Lower leg skin (tissue), 4 donors: ENCODE measurements around the gene DYNLRB1. TPM values are rescaled to one million over a fixed set of nuclear protein-coding genes. Genes with fewer than 3 reads are reported as not detected.

Experiments used
- DNase-seq, 2 donors: peaks; one replicate each; pipeline ENCODE4 v3.0.0-alpha.2; 2019; ENCODE audit warnings: low spot score in 2 of 2
- H3K4me3 ChIP-seq: fragments of 200-600 bp; sonication (generic); 2 replicates; pipeline ENCODE4 v1.5.1; 2017; ENCODE audit warnings: mild to moderate bottlenecking, low read depth; ENCODE audit not compliant: poor library complexity, severe bottlenecking
- CTCF ChIP-seq, 3 donors: fragments of 450-650 bp; IDR thresholded peaks; one replicate each; pipeline ENCODE4 v1.5.1; 2016; ENCODE audit warnings: antibody characterized with exemption in 3 of 3, mild to moderate bottlenecking in 3 of 3, moderate library complexity in 2 of 3
- POLR2A ChIP-seq, 2 donors: fragments of 450-650 bp; IDR thresholded peaks; one replicate each; pipeline ENCODE4 v1.6.1; 2016 to 2017; ENCODE audit warnings: antibody characterized with exemption in 2 of 2, mild to moderate bottlenecking in 1 of 2, moderate library complexity in 1 of 2
- WGBS, 2 donors: methylation state at CpG; one replicate each; pipeline ENCODE4 v1.1.5; 2018; 5-methylcytosine and 5-hydroxymethylcytosine counted together
- intact Hi-C: fragments of 100-400 bp; cut with DNase I; formaldehyde crosslinking; loops from one replicate; pipeline ENCODE4 v1.15.0; 2023; ENCODE audit warnings: low total_unique reads
- total RNA-seq, 4 donors: library from RNA; depleted of rRNA; stranded (reverse); fragments of >200 nt; gene quantifications; one replicate each; pipeline ENCODE4 v1.1.0, GENCODE V29; 2016

The DYNLRB1 gene
- total RNA-seq, 4 donors from 2014 or later = 162 to 232 (median 193) TPM

GRCh38 chr20:34524426-34524825, 8.2 kb downstream of the DYNLRB1 start:
- WGBS, 2 donors = 86 to 88% methylated on average over 11 of the region's 11 CpGs

GRCh38 chr20:34525342-34525708, 9.1 kb downstream of the DYNLRB1 start:
- WGBS, 2 donors = 66 to 69% methylated on average over 7 of the region's 7 CpGs
- intact Hi-C loops = no loop called here
- H3K4me3 ChIP-seq = no peak overlapping the region
- no peak for TF ChIP-seq CTCF (IDR thresholded peaks at IDR 0.05)
- TF ChIP-seq POLR2A (IDR thresholded peaks at IDR 0.05) = no peak
- no peak for DNase-seq

More at GRCh38 chr20:34524426-34524825, 8.2 kb downstream of the DYNLRB1 start:
- peak; percentile 8 to 71 for DNase-seq
- no peak overlapping the region for H3K4me3 ChIP-seq
- intact Hi-C loops = no loop called here
- TF ChIP-seq CTCF (IDR thresholded peaks at IDR 0.05) (no peak), POLR2A (IDR thresholded peaks at IDR 0.05) (no peak)

- intact Hi-C loops = no loop called here
- no peak overlapping the region for H3K4me3 ChIP-seq
- WGBS, 2 donors = 19 to 25% methylated on average over 14 of the region's 14 CpGs
- TF ChIP-seq POLR2A (IDR thresholded peaks at IDR 0.05) (no peak), CTCF (IDR thresholded peaks at IDR 0.05) (no peak)
- DNase-seq = peak; percentile 90 to 96
Measured at GRCh38 chr20:34525709-34526416, 9.6 kb downstream of the DYNLRB1 start.

- intact Hi-C loops = no loop called here
- WGBS, 2 donors = 58 to 61% methylated on average over 5 of the region's 5 CpGs
- DNase-seq = peak in 1 of 2 donors; percentile 84
- H3K4me3 ChIP-seq = no peak overlapping the region
- no peak for TF ChIP-seq CTCF (IDR thresholded peaks at IDR 0.05)
- TF ChIP-seq POLR2A (IDR thresholded peaks at IDR 0.05) = no peak
Measured at GRCh38 chr20:34526466-34526865, 10.2 kb downstream of the DYNLRB1 start.

GRCh38 chr20:34527016-34527415, 10.8 kb downstream of the DYNLRB1 start:
- TF ChIP-seq CTCF (IDR thresholded peaks at IDR 0.05) = no peak
- TF ChIP-seq POLR2A (IDR thresholded peaks at IDR 0.05) = no peak
- WGBS, 2 donors = 84 to 86% methylated on average over 10 of the region's 10 CpGs

GRCh38 chr20:34528921-34529297, 12.7 kb downstream of the DYNLRB1 start:
- no peak overlapping the region for H3K4me3 ChIP-seq
- TF ChIP-seq POLR2A (IDR thresholded peaks at IDR 0.05) (no peak), CTCF (IDR thresholded peaks at IDR 0.05) (no peak)
- WGBS, 2 donors = 38 to 62% methylated on average over 5 of the region's 5 CpGs
- peak in 1 of 2 donors; percentile 86 for DNase-seq
- intact Hi-C loops = no loop called here

More at GRCh38 chr20:34527016-34527415, 10.8 kb downstream of the DYNLRB1 start:
- DNase-seq = peak in 1 of 2 donors; percentile 78
- H3K4me3 ChIP-seq = no peak overlapping the region
- intact Hi-C loops = no loop called here
